GM12873 (cell line): ENCODE results near the gene AMELX.

Experiments used
- CTCF ChIP-seq: IDR thresholded peaks from 2 replicates; pipeline ENCODE4 v1.5.1; 2012; ENCODE audit warnings: low read depth, mild to moderate bottlenecking, moderate library complexity, low read length, control low read depth; ENCODE audit not compliant: insufficient read depth; ENCODE audit errors: missing control alignments

Gene AMELX

GRCh38 chrX:11264925-11265324 is 28.3 kb upstream of the AMELX start:
- no peak for TF ChIP-seq CTCF

- TF ChIP-seq CTCF, result no peak
Measured at GRCh38 chrX:11265352-11265751, 27.9 kb upstream of the AMELX start.

- TF ChIP-seq CTCF, result no peak
Measured at GRCh38 chrX:11266573-11267003, 26.6 kb upstream of the AMELX start.

GRCh38 chrX:11267425-11267824 is 25.8 kb upstream of the AMELX start:
- no peak for TF ChIP-seq CTCF

- no peak for TF ChIP-seq CTCF
Measured at GRCh38 chrX:11269006-11269405, 24.2 kb upstream of the AMELX start.

GRCh38 chrX:11269996-11270395 is 23.2 kb upstream of the AMELX start:
- TF ChIP-seq CTCF, result no peak

GRCh38 chrX:11272290-11272689 is 20.9 kb upstream of the AMELX start:
- TF ChIP-seq CTCF, result no peak
